GM18502 (cell line): Measurements from ENCODE around the gene BNIP3.
"Not testable (repeated sequence)": the region's sequence is repeated elsewhere in the genome, so short reads cannot be mapped to it uniquely, and the experiment has no call there.

ENCODE experiments used
- ATAC-seq: cut with Tn5 transposase; IDR thresholded peaks from one replicate; pipeline ENCODE4 v1.9.1; 2021; ENCODE audit warnings: mild to moderate bottlenecking; ENCODE audit not compliant: unreplicated experiment, poor library complexity

The BNIP3 gene

GRCh38 chr10:131933696-131934086 lies 48.0 kb downstream of the BNIP3 start:
- ATAC-seq, result no peak

GRCh38 chr10:131933016-131933695 lies 48.6 kb downstream of the BNIP3 start:
- no peak for ATAC-seq

DNA sequence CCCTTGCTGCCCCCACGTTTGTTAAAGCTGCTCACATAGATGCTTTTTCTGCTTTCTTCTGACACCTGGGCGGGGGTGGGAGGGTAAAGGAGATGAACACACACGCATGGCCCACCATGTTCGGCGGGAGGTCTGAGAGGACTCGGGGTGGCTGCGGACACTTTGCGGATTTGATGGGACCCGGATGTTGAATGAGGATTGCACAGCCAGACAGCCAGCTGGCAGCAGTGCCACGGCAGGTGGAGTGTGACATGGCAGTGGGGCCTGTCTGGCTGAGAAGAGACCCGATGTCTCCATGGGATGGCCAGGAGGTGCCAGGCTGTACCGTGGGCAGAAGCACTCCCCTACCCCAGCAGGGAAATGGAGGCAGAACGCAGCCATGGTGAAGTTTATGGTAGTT lies 49.7 kb downstream of the BNIP3 start:
- no peak for ATAC-seq

DNA sequence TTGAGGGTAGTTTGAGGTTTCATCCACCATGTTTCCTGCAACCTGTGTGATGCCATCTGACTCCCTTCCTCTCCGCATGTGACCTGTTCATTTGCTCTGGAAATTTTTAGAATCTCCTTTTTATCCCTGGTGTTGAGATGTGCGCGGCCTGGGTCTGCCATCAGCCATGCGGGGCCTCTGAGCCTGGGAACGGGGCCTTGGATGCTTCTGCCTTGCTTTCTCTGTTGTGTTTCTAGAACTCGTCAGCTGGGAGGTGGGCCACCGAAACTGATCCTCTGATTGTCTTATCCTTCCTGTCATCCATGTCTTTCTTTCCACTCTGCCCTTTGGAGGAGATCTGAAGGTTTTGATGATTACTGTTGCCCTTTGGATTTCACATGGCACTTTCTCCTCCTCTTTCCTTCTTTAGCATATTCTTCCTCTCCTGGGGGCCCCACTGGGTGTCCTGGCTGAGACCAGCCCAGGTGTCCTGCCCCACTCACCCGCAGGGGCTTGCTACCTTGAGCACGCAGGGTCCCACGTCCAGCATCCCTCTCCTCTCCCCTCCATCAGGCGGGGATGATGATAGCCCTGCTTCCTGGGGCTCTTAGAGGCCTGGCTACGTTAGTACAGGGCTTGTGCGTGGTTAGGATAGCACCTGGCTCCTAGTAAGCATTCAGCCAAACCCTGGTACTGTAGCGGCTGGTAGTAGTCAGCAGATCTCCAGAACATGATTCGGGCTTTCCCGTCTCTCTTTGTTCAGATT lies 51.0 kb downstream of the BNIP3 start:
- no peak for ATAC-seq

GRCh38 chr10:131930150-131930549 lies 51.6 kb downstream of the BNIP3 start:
- ATAC-seq, result no peak

DNA sequence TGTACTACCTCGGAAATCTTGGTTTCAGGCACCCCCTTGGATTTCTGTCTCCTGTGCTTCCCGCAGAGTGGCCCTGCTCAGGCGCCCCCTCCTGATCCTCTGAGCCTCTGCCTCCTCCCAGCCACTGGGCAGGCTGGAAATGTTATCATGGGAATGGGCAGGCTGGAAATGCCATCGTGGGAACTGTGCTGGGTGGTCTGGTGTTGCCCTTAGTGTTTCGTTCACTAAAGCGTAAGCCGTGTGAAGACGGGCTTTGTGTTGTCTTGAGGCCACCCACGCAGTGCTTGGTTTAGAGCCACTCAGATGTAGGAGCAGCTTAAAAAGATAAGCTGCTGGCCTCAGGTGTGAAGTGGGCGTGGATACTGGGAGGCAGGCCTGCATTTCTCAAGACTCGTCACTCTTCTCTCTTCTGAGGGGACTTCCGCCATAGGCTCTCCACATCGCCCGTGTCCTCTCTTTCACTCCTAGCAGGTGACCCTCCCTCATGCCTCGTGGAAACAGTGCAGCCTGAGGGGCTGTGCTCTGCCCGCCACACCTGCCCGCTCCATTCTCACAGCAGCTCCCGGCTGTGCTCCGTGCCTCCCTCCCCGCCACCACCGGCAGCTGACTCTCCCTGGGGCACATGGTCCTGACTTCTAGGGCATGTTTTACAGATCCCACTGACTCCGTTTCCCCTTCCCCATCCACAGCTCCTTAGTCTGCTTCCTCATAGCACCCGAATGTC lies 52.4 kb downstream of the BNIP3 start:
- no peak for ATAC-seq

DNA sequence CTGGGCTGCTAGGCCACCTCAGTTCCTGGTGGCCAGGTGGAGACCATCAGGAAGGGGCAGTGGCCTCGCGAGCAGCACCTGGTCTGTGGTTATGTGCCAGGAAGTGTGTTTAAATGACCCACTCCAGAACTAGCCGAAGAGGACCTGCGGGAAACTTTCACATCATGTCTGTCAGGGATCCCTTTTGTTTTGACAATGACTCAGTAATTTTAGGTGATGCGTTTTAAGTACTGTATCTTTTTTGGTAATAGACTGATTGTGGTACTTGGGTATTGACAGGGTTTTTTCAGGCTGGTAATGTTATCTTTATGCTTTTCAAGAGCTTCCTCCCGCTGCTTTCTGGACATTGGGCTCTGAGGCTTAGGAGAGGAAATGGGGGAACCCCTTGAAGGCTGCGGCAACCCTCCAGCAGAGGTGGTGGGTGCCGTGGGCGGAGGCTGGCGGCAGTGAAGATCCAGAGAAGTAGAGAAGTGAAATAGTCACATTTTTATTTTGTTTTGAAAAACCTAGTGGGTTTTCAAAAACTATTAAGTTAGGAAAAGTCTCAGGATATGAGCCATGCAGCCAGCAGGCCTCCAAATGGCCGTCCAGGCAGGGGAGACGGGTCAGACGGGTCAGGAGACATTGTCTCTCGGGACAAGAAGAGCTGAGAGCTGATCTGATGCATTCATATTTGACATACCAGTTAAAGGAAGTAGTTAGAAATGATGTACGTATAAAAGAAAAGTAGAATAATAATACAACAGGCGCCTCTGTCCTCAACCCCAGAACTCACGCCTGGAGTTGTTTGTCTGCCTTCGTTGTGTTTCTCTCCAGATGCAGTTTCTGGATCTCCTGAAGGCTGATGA lies 53.3 kb downstream of the BNIP3 start:
- ATAC-seq, result peak; percentile 87

DNA sequence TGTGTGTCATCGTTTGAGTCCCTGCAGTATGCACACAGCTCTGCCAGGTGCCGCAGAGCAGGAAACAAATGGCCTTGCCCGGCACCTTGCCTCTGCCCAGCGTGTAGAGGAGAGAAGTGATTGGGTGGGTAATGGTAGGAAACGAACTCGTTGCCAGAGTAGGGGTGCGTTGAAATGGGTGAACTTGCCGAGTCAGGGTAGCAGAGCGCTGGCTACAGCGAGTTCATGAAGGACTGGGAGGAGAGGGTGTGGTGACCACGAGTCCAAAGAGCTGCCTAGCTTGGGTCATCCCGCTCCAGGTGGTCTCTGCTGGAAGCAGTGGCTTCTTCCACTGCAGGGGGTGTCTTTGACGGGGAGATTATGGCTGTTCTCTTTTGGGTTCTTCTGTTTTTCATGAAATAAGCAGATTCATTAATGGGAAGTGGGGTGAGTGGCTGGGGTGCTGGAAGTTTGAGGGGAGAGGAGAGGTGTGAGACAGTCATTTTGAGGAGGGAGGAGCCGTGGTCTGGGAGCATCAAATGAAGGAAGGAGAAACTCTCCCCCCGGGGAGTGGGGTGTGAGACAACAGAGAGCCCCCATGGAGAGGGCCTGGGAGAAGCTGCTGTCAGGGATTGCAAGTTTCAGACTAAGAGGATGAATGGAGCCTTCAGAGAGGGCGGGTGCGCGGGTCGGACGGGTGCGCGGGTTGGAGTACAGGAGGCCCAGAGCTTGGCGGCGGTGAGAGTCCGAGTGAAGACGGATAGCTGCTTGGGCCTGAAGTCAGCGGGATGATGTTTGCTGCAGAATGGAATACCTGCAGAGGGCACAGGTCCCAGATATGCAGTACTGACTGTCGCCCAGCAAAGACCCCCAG lies 54.8 kb downstream of the BNIP3 start:
- no peak for ATAC-seq

DNA sequence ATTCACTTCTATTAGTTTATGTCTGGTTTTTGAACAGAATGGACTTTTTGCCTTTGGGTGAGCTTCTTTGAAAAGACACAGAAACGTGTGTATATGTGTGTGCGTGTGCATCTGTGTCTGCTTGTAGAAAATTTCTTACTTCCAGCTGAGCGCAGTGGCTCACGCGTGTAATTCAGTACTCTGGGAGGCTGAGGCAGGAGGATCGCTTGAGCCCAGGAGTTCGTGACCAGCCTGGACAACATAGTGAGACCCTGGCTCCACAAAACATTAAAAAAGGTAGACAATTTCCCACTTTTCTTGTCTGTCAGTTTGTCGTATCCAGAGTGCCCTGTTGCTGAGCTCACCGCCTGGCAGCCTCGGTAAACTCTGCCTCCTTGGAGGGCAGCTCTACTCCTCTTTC lies 55.5 kb downstream of the BNIP3 start:
- ATAC-seq, result no peak

DNA sequence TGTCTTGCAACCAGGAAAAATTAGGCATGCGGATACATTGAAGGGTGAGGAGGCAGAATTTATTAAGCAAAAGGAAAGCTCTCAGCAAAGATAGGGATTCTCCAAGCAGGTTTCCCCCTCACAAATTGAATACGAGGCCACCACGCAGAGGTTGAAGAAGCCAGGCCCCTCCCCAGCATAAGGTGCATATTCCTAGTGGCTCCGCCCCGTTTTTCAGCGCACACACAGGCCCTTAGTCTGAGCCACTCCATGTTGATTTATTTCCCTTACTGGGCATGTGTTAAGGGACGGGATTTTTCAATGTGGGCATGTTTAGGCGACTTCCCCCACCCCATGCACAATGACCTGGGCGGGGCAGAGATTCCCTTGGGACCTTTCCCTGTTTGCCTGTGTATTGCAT lies 56.0 kb downstream of the BNIP3 start:
- ATAC-seq, result no peak

GRCh38 chr10:131925011-131925649 lies 56.6 kb downstream of the BNIP3 start:
- no peak for ATAC-seq

DNA sequence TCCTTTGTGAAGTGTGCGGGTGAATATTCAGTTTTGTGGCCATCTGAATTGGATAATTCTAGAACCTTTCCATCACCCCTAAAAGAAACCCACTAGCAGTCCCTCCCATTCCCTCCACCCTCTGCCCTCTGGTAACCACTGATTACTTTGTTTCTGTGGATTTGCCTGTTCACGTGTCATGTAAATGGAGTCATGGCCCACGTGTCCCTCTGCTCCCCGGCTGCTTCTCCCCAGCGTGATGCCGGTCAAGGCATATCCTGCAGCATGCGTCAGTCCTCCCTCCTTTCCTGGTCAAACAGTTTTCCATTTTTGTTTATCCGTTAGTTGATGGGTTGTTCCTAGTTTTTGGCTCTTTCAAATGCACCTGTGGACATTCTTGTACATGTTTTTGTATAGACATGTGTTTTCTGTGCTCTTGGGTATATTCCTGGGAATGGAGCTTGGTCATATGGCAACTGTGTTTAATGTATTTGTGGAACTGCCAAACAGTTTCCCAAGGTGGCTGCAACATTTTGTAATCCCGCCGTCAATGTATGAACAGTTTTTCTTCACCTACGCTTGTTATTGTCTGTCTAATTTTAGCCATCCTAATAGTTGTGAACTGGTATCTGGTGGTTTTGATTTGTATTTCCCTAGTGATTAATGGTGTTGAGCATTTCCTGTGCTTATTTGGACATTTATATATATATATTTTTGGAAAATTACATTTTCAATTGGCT lies 58.5 kb downstream of the BNIP3 start:
- no peak for ATAC-seq

- no peak for ATAC-seq
These were observed 60.5 kb downstream of the BNIP3 start for GRCh38 chr10:131921184-131921583.

DNA sequence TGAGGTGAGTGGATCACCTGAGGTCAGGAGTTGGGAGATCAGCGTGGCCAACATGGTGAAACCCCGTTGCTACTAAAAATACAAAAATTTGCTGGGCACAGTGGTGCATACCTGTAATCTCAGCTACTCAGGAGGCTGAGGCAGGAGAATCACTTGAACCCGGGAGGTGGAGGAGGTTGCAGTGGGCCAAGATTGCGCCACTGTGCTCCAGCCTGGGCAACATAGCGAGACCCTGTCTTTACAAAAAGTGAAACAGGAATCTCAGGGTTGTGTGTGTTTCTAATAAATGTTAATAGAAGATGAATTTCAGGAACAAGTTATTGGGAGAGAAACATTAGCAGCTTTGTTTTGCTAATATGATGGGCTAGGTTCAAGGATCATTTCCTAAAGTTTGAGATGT lies 61.0 kb downstream of the BNIP3 start:
- no peak for ATAC-seq

- ATAC-seq, result no peak
These were observed 61.6 kb downstream of the BNIP3 start for GRCh38 chr10:131920151-131920550.

DNA sequence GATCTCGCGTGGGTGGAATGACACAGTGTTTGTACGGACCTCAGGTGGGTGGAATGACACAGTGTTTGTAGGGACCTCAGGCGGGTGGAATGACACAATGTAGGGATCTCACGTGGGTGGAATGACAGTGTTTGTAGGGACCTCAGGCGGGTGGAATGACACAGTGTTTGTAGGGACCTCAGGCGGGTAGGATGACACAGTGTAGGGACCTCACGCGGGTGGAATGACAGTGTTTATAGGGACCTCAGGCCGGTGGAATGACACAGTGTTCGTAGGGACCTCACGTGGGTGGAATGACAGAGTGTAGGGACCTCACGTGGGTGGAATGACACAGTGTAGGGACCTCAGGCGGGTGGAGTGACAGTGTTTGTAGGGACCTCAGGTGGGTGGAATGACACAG lies 62.3 kb downstream of the BNIP3 start:
- ATAC-seq, result not testable (repeated sequence)
